Measurements from ENCODE around the gene AEBP1.

- no peak for TF ChIP-seq CTCF (IDR thresholded peaks at IDR 0.05)
- no peak for TF ChIP-seq POLR2A (IDR thresholded peaks at IDR 0.05)
Observed at GRCh38 chr7:44062903-44063295, 41.2 kb upstream of the AEBP1 start.
